Thoracic aorta (tissue), 2 donors: ENCODE results near the gene EIPR1. TPM values are rescaled to one million over a fixed set of nuclear protein-coding genes. Genes with fewer than 3 reads are reported as not detected.

Source experiments
- ATAC-seq: fragments of 150-250 bp; one replicate; pipeline ENCODE4 v1.8.0; 2017; ENCODE audit warnings: low read depth; ENCODE audit not compliant: insufficient number of reproducible peaks, low FRiP score
- DNase-seq: peaks from one replicate; pipeline ENCODE4 v3.0.0-alpha.2; 2020; ENCODE audit warnings: low spot score
- H3K27ac ChIP-seq, 2 donors: fragments of 200-600 bp; sonication (generic); 1 replicate in 1 of 2; 2 replicates in 1 of 2; pipeline ENCODE4 v1.5.1; 2016; ENCODE audit warnings: mild to moderate bottlenecking in 2 of 2, moderate library complexity in 2 of 2
- H3K27me3 ChIP-seq: fragments of 200-600 bp; sonication (generic); replicated peaks from 2 replicates; pipeline ENCODE4 v1.6.0; 2016; ENCODE audit warnings: mild to moderate bottlenecking; ENCODE audit not compliant: insufficient read depth
- H3K36me3 ChIP-seq: fragments of 200-600 bp; sonication (generic); one replicate; pipeline ENCODE4 v1.5.1; 2016
- H3K4me1 ChIP-seq, 2 donors: fragments of 200-600 bp; sonication (generic); 1 replicate in 1 of 2; 2 replicates in 1 of 2; pipeline versions ENCODE4 v1.5.1 to v1.6.0; 2016; ENCODE audit warnings: low read depth in 2 of 2, mild to moderate bottlenecking in 1 of 2; ENCODE audit not compliant: control insufficient read depth in 1 of 2
- H3K4me3 ChIP-seq: fragments of 200-600 bp; sonication (generic); 2 replicates; pipeline ENCODE4 v1.5.1; 2016; ENCODE audit warnings: mild to moderate bottlenecking
- H3K9me3 ChIP-seq: fragments of 200-600 bp; sonication (generic); 2 replicates; pipeline ENCODE4 v1.5.1; 2016
- total RNA-seq, 2 donors: library from RNA; depleted of rRNA; stranded (reverse); fragments of >200 nt; gene quantifications; one replicate each; pipeline versions ENCODE4 v1.1.0 to v1.2.3, GENCODE V29; 2016
- TF ChIP-seq, protein P1 (sequence below): fragments of 200-600 bp; sonication (generic); IDR thresholded peaks from one replicate; pipeline ENCODE4 v1.5.1; 2019; ENCODE audit warnings: antibody characterized with exemption

Gene EIPR1
- total RNA-seq, 2 donors from 2014 or later = 17.9 to 40.6 TPM

- H3K27ac ChIP-seq = no peak overlapping the region
- H3K27me3 ChIP-seq = no peaks in the 10 kb centered on the region
- no peaks in the 10 kb centered on the region for H3K4me1 ChIP-seq
- no peak for DNase-seq
- ATAC-seq = no peak
- no peak overlapping the region for H3K4me3 ChIP-seq
- TF ChIP-seq, protein P1, sequence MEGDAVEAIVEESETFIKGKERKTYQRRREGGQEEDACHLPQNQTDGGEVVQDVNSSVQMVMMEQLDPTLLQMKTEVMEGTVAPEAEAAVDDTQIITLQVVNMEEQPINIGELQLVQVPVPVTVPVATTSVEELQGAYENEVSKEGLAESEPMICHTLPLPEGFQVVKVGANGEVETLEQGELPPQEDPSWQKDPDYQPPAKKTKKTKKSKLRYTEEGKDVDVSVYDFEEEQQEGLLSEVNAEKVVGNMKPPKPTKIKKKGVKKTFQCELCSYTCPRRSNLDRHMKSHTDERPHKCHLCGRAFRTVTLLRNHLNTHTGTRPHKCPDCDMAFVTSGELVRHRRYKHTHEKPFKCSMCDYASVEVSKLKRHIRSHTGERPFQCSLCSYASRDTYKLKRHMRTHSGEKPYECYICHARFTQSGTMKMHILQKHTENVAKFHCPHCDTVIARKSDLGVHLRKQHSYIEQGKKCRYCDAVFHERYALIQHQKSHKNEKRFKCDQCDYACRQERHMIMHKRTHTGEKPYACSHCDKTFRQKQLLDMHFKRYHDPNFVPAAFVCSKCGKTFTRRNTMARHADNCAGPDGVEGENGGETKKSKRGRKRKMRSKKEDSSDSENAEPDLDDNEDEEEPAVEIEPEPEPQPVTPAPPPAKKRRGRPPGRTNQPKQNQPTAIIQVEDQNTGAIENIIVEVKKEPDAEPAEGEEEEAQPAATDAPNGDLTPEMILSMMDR = no peak
- H3K9me3 ChIP-seq = no peaks in the 10 kb centered on the region
- peaks cover 3% of the 10 kb centered on the region for H3K36me3 ChIP-seq
Measured at GRCh38 chr2:3356799-3357198, 20.8 kb downstream of the EIPR1 start.

GRCh38 chr2:3355951-3356569 lies 21.6 kb downstream of the EIPR1 start:
- ATAC-seq (no peak), DNase-seq (no peak)
- TF ChIP-seq, protein P1 = no peak
- Histone ChIP-seq H3K4me3 (no peak overlapping the region), H3K27me3 (no peaks in the 10 kb centered on the region), H3K27ac (no peak overlapping the region), H3K9me3 (no peaks in the 10 kb centered on the region), H3K4me1 (no peaks in the 10 kb centered on the region), H3K36me3 (peaks cover 3% of the 10 kb centered on the region)

DNA sequence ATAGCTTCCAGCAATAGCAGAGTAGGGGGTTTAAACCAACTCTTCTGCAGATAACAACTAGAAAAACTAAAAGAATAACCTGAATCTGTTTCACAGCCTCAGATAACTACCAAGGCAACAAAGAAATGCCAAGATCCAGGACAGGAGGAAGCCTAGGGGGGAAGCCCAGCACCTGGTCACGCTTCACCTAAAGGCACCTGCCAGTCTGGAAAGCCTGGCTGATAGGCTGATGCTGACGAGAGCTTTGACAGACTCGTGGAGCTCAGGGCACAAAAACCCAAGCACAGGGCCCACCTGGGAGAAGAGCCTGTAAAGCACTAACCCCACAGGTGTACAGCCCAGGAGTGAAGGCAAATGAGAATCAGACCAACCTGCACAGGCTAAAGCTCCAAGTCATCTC lies 22.6 kb downstream of the EIPR1 start:
- TF ChIP-seq, protein P1 = no peak
- Histone ChIP-seq H3K36me3 (peaks cover 3% of the 10 kb centered on the region), H3K4me1 (no peaks in the 10 kb centered on the region), H3K27ac (no peak overlapping the region), H3K4me3 (no peak overlapping the region), H3K9me3 (no peaks in the 10 kb centered on the region), H3K27me3 (no peaks in the 10 kb centered on the region)
- DNase-seq (no peak), ATAC-seq (no peak)

GRCh38 chr2:3349211-3349693 lies 28.4 kb downstream of the EIPR1 start:
- ATAC-seq (no peak), DNase-seq (no peak)
- Histone ChIP-seq H3K4me3 (no peak overlapping the region), H3K4me1 (no peaks in the 10 kb centered on the region), H3K27me3 (no peaks in the 10 kb centered on the region), H3K9me3 (no peaks in the 10 kb centered on the region), H3K36me3 (peaks cover 3% of the 10 kb centered on the region), H3K27ac (no peak overlapping the region)
- TF ChIP-seq, protein P1 = no peak

DNA sequence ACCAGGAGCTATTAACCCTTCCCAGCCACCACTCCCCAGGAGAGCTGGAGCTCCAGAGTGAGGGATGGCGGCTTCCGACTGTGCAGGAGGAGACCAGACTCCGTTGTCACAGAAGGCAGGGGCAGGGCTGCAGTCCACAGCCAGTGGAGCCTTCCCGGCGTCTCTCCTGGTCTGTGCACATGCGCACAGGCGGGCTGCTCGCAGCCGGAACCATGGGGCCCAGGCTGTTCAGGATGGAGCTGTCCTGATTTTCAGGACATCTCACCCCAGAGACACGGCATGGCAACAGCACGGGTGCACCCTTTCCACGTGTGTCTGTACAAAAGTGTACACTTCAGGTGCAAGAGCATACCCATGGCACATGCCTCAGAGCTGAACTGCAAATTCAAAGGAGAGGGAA lies 28.9 kb downstream of the EIPR1 start:
- H3K36me3 ChIP-seq = no peaks in the 10 kb centered on the region
- ATAC-seq (no peak), DNase-seq (no peak)
- no peaks in the 10 kb centered on the region for H3K9me3 ChIP-seq
- TF ChIP-seq, protein P1 = no peak
- H3K27ac ChIP-seq = no peak overlapping the region
- H3K4me1 ChIP-seq = no peaks in the 10 kb centered on the region
- H3K4me3 ChIP-seq = no peak overlapping the region
- H3K27me3 ChIP-seq = no peaks in the 10 kb centered on the region
